GM18873 (cell line): ENCODE measurements around the gene ACLY.
"Not testable (repeated sequence)": the region's sequence is repeated elsewhere in the genome, so short reads cannot be mapped to it uniquely, and the experiment has no call there.

Source experiments
- ATAC-seq: cut with Tn5 transposase; IDR thresholded peaks from one replicate; pipeline ENCODE4 v1.9.1; 2021; ENCODE audit warnings: mild to moderate bottlenecking, moderate library complexity, moderate number of reproducible peaks; ENCODE audit not compliant: unreplicated experiment, low FRiP score

The ACLY gene

DNA sequence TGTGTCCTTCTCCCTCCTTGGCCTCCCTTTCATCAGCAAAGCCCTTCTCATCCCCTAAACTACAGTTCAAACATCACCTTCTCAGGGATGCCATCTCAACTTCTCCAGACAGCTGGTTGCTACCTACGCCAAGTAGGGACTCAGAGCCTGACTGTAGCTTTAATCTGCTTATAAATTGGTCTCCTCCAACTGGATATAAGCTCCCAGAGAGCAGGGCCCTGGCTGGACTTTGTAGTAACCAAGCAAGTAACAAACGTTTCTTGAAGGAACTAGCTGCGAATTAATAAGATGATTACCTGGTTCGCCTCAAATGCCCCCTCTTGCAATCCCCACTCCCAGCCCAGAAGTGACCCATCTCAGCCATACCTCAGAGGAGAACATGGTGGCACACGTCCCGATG lies 36.0 kb downstream of the ACLY start:
- no peak for ATAC-seq

DNA sequence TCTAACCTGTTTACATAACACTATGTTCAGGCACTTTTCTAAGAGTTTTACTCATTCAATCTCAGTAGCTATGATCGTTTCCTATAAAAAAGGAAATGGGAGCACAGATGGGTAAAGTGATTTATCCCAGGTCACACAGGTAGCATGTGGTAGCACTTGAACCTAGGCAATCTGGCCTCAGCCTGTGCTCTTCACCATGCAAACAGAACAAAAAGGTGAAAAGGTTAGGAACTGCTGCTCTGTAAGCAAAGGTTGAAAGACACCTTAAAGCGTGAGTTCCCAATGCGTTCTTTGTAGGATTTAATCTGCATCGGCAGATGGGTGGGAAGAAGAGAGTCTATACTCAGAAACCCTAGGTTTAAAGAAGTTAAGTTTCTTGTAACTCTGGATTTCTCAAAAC lies 38.6 kb downstream of the ACLY start:
- ATAC-seq: no peak

DNA sequence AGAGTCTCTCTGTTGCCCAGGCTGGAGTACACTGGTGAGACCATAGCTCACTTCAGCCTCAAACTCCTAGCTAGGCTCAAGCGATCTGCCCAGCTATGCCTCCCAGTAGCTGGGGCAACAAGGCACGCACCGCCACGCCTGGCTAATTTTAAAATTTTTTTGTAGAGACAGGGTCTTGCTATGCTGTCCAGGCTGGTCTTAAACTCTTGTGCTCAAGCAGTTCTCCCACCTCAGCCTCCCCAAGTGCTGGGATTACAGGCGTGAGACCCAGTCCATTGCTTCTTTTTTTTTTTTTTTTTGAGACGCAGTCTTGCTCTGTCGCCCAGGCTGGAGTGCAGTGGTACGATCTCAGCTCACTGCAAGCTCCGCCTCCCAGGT lies 44.5 kb downstream of the ACLY start:
- ATAC-seq: not testable (repeated sequence)

GRCh38 chr17:41873559-41874292 lies 45.0 kb downstream of the ACLY start:
- no peak for ATAC-seq

DNA sequence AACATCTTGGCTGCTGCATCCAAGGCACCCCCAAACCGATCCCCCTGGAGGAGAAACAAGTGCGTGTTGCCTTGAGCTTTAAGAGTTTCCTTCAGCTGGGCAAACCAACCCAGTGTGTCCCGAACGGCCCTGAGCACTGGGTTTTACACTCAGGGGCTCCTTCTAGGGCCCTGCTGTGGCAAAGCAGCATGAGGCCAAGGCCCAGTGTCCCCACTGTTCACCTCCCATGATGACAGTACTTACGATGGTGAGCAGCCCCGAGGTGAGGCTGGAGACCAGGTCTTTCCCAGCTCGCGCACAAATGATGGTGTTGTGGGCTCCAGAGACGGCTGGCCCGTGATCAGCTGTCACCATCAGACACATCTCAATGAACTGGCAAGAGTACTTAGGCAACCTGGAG lies 47.0 kb downstream of the ACLY start:
- ATAC-seq: no peak

- ATAC-seq: no peak
Observed at GRCh38 chr17:41870627-41871026, 48.1 kb downstream of the ACLY start.

DNA sequence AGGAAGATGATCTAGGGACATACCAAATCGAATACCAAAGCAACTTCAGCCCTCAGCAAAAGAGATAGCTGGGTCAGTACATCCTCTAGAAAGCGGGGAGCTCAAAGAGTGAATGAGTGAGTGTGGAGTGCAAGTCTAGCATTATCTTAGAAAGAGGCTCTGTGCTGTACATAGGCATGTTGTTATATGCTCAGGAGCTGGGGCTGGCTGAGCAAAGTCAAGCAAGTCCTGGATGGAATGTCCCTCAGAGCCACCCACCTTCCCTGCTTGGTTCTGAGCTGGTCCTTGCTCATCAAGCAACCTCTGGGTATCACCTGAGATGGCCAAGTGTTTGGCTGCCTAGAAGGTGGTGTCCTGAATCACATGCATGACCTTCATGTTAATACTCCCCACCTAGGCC lies 48.7 kb downstream of the ACLY start:
- ATAC-seq: no peak

DNA sequence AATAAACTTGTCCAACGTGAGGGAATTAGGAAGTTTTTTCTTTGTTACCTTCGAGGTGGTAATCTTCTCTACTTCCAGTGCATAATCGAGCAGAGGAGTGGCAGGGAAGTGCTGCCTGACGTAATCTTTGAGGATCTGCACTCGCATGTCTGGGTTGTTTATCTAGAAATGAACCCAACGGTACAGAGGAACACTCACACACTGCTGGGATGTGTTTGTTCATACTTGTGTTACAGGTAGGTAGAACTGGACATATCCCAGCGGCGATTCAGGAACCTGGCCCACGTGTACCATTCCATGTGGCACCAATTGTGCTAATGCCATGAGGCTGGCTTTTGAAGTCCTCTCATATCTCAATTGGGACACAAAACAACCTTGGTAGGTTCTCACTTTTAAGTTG lies 49.3 kb downstream of the ACLY start:
- no peak for ATAC-seq

DNA sequence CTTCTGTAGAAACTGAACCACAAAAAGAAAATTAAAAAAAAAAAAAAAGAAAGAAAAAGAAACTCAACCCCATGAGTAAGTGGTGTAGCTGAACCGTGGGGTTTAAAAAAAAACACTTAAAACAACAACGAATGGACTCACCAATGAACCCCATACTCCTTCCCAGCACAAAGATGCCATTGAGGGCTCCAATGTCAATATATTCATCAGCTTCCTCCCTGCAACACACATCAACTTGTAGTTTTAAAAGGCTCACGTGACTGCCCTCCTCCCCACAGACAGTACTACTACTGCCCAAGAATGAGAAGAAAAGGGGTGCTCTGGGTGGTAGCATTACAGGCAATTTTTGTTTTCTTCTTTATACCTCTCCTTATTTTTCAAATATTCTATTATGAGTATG lies 50.2 kb downstream of the ACLY start:
- no peak for ATAC-seq

GRCh38 chr17:41865596-41865893 lies 53.2 kb downstream of the ACLY start:
- no peak for ATAC-seq

- peak; percentile 80 for ATAC-seq
Observed at GRCh38 chr17:41864836-41865595, 53.7 kb downstream of the ACLY start, which contains the start of gene KLHL11. KLHL11 (minus strand) TSS chr17:41865423; CDS start chr17:41865370, 53 bp downstream.

DNA sequence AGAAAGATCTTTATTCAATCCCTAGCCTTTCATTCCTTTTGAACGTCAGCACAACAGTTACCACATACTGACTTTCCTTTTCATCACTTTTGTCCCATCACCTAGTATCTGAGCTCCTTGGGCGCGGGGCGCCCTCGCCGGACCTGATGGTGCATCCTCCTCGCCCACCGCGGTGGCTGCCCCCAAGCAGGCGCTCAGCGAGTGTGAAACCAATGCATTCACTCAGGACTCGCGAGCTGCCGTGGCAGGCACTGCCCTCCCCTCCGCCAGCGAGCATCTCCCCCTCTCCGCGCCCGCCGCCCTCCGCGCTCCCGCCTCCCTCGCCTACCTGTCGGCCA lies 54.3 kb downstream of the ACLY start:
- ATAC-seq: peak; percentile 23

GRCh38 chr17:41863074-41863848 lies 55.5 kb downstream of the ACLY start:
- ATAC-seq: no peak

GRCh38 chr17:41860254-41860931 lies 58.4 kb downstream of the ACLY start:
- ATAC-seq: no peak

- ATAC-seq: not testable (repeated sequence)
Observed at GRCh38 chr17:41851382-41851781, 67.4 kb downstream of the ACLY start.

- ATAC-seq: no peak
Observed at GRCh38 chr17:41849251-41849990, 69.3 kb downstream of the ACLY start.

- ATAC-seq: no peak
Observed at GRCh38 chr17:41848788-41849187, 70.0 kb downstream of the ACLY start.

GRCh38 chr17:41844971-41845370 lies 73.8 kb downstream of the ACLY start:
- no peak for ATAC-seq

- ATAC-seq: not testable (repeated sequence)
Observed at GRCh38 chr17:41840781-41841180, 78.0 kb downstream of the ACLY start.

DNA sequence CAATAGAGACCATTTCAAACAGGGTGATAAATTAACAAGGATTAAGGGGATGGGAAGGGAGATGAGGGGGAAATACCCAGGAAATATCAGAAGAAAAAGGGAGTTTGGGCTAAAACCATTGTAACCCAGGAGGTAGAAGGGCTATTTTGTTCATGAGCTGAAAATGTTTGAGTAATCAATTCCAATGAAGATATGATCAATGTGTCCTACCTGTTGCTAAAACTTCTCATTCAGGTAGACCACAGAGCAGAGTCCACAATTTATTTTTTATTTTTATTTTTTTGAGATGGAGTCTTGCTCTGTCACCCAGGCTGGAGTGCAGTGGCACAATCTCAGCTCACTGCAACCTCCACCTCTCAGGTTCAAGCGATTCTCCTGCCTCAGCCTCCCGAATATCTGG lies 79.3 kb downstream of the ACLY start:
- ATAC-seq: not testable (repeated sequence)
